KMS-11 (cell line): Measurements from ENCODE around the gene NDOR1.

Experiments
- H2AFZ ChIP-seq: fragments of 200-600 bp; sonication (generic); 2 replicates; pipeline ENCODE4 v1.6.1; 2016; ENCODE audit warnings: antibody characterized with exemption, mixed run types, low read depth
- H3K27ac ChIP-seq: fragments of 200-600 bp; sonication (generic); 2 replicates; pipeline ENCODE4 v1.6.1; 2016; ENCODE audit warnings: mild to moderate bottlenecking, mixed run types
- H3K27me3 ChIP-seq: fragments of 200-600 bp; sonication (generic); 2 replicates; pipeline ENCODE4 v1.6.1; 2017; ENCODE audit warnings: mild to moderate bottlenecking, low read depth, mixed run types, moderate library complexity; ENCODE audit not compliant: insufficient read depth
- H3K36me3 ChIP-seq: fragments of 200-600 bp; sonication (generic); 2 replicates; pipeline ENCODE4 v1.6.1; 2017; ENCODE audit warnings: mild to moderate bottlenecking, mixed run types; ENCODE audit not compliant: insufficient read depth
- H3K4me1 ChIP-seq: fragments of 200-600 bp; sonication (generic); 2 replicates; pipeline ENCODE4 v1.6.1; 2016; ENCODE audit warnings: mild to moderate bottlenecking, low read depth, mixed run types; ENCODE audit not compliant: poor library complexity, severe bottlenecking
- H3K4me2 ChIP-seq: fragments of 200-600 bp; sonication (generic); 2 replicates; pipeline ENCODE4 v1.7.0; 2016; ENCODE audit warnings: mild to moderate bottlenecking, mixed run types
- H3K4me3 ChIP-seq: fragments of 200-600 bp; sonication (generic); IDR thresholded peaks from 2 replicates; pipeline ENCODE4 v1.6.1; 2017; ENCODE audit warnings: low read depth, low read length, mixed read lengths; ENCODE audit not compliant: insufficient read depth
- H3K79me2 ChIP-seq: fragments of 200-600 bp; sonication (generic); 2 replicates; pipeline ENCODE4 v1.6.1; 2016; ENCODE audit warnings: low read depth, mixed run types; ENCODE audit not compliant: insufficient read depth
- H3K9ac ChIP-seq: fragments of 200-600 bp; sonication (generic); 2 replicates; pipeline ENCODE4 v1.6.1; 2016; ENCODE audit warnings: mild to moderate bottlenecking, mixed run types
- H4K20me1 ChIP-seq: fragments of 200-600 bp; sonication (generic); 2 replicates; pipeline ENCODE4 v1.6.1; 2016; ENCODE audit warnings: mild to moderate bottlenecking, mixed run types; ENCODE audit not compliant: insufficient read depth
- TF ChIP-seq, protein P1 (sequence below): fragments of 200-600 bp; sonication (generic); conservative IDR thresholded peaks from 2 replicates; pipeline ENCODE4 v1.6.1; 2017; ENCODE audit warnings: low read depth, mild to moderate bottlenecking, antibody characterized with exemption, low read length, moderate library complexity, mixed read lengths

The NDOR1 gene

DNA sequence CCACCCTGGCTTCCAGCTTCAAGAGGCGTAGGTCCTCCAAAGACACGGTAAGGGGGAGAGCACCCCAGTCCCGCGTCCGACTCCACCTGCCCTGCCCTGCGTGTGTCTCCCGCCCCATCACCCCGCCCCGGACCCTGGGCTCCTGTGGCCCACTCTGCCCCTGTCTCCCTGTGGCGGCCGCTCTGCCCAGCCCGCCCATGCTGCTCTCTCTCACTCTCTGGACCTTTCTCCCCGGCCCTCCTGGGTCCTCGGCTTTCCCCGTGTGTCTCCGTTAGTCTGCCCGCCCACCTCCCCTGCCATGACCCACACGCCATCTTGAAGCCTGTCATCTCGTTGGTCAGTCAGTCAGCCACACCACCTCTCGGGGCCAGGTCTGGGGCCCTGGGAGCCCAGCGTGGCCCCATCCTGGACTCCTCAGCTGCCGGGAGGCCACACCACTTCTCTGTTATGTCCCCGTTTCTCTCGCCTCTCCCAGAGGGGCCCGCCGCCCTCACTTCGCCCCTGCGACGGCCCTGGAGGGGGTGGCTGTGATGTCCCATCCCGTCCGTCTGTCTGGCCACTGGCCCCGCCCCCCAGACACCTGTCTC lies 40.2 kb upstream of the NDOR1 start:
- H3K79me2 ChIP-seq = no peaks in the 10 kb centered on the region
- H3K4me2 ChIP-seq = no peak overlapping the region
- H3K27me3 ChIP-seq = peaks cover 55% of the 10 kb centered on the region
- peaks cover 32% of the 10 kb centered on the region for H3K4me1 ChIP-seq
- H3K4me3 ChIP-seq = no peak overlapping the region
- H3K27ac ChIP-seq = no peak overlapping the region
- no peaks in the 10 kb centered on the region for H4K20me1 ChIP-seq
- H3K36me3 ChIP-seq = no peaks in the 10 kb centered on the region
- no peak overlapping the region for H2AFZ ChIP-seq
- TF ChIP-seq, protein P1, sequence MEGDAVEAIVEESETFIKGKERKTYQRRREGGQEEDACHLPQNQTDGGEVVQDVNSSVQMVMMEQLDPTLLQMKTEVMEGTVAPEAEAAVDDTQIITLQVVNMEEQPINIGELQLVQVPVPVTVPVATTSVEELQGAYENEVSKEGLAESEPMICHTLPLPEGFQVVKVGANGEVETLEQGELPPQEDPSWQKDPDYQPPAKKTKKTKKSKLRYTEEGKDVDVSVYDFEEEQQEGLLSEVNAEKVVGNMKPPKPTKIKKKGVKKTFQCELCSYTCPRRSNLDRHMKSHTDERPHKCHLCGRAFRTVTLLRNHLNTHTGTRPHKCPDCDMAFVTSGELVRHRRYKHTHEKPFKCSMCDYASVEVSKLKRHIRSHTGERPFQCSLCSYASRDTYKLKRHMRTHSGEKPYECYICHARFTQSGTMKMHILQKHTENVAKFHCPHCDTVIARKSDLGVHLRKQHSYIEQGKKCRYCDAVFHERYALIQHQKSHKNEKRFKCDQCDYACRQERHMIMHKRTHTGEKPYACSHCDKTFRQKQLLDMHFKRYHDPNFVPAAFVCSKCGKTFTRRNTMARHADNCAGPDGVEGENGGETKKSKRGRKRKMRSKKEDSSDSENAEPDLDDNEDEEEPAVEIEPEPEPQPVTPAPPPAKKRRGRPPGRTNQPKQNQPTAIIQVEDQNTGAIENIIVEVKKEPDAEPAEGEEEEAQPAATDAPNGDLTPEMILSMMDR = no peak
- H3K9ac ChIP-seq = no peak overlapping the region

DNA sequence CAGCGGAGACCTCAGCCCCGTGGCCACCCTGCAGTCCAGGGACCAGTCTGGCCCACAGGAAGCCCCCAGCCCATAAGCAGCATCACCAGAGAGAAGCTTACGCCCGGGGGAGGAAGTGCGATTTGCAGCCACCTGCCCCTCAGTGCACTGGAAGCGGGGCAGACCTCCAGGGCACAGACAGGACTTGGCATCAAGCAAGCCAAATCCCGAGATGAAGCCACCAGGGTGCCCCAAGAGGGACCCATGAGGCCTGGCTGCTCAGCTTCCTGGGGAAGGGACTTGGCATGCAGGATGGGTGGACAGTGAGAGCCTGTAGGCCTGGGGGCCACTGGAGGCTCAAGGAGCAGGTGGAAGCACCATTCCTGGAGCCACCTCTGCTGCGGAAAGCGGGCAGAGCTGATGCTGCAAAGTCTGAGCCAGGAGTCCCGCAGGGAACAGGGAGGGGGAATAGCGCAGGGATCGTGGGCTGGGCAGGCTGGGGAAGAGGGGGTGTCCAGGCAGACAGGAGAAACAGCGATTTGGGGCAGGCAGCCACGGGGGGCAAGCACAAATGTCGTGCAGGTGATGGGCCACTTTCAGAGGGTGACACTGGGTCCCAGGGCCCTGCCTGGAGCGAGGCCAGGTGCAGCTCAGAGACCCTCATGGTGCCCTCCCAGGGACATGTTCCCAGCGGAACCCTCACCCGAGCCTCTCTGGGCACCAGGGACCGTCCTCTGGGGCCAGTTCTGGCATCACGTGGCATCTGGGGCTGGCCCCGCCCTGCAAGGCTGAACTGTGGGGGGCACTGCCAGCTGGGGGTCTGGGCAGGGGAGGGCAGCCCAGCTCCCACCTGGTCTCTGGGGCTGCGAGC lies 38.9 kb upstream of the NDOR1 start:
- Histone ChIP-seq H3K27ac (no peak overlapping the region), H3K27me3 (peaks cover 55% of the 10 kb centered on the region), H4K20me1 (no peaks in the 10 kb centered on the region), H3K4me2 (no peak overlapping the region), H3K36me3 (no peaks in the 10 kb centered on the region), H2AFZ (no peak overlapping the region), H3K4me1 (peaks cover 38% of the 10 kb centered on the region), H3K79me2 (no peaks in the 10 kb centered on the region), H3K9ac (no peak overlapping the region), H3K4me3 (no peak overlapping the region)
- TF ChIP-seq, protein P1 = no peak

DNA sequence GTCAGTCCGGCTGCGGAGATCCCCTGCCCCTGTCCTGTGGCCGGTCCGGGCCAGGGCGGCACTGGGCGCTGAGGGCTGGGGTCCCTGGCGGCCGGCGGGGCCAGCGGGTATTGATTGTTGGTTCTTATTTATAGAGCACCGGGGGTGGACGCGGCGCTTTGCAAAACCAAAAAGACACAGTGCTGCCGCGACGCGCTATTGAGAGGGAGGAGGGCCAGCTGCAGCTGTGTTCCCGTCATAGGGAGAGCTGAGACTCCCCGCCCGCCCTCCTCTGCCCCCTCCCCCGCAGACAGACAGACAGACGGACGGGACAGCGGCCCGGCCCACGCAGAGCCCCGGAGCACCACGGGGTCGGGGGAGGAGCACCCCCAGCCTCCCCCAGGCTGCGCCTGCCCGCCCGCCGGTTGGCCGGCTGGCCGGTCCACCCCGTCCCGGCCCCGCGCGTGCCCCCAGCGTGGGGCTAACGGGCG lies 38.2 kb upstream of the NDOR1 start:
- Histone ChIP-seq H3K27ac (no peak overlapping the region), H3K79me2 (no peaks in the 10 kb centered on the region), H3K4me2 (no peak overlapping the region), H3K4me3 (no peak overlapping the region), H4K20me1 (no peaks in the 10 kb centered on the region), H2AFZ (no peak overlapping the region), H3K27me3 (peaks cover 53% of the 10 kb centered on the region), H3K4me1 (peaks cover 40% of the 10 kb centered on the region), H3K9ac (no peak overlapping the region), H3K36me3 (no peaks in the 10 kb centered on the region)
- TF ChIP-seq, protein P1 = no peak

DNA sequence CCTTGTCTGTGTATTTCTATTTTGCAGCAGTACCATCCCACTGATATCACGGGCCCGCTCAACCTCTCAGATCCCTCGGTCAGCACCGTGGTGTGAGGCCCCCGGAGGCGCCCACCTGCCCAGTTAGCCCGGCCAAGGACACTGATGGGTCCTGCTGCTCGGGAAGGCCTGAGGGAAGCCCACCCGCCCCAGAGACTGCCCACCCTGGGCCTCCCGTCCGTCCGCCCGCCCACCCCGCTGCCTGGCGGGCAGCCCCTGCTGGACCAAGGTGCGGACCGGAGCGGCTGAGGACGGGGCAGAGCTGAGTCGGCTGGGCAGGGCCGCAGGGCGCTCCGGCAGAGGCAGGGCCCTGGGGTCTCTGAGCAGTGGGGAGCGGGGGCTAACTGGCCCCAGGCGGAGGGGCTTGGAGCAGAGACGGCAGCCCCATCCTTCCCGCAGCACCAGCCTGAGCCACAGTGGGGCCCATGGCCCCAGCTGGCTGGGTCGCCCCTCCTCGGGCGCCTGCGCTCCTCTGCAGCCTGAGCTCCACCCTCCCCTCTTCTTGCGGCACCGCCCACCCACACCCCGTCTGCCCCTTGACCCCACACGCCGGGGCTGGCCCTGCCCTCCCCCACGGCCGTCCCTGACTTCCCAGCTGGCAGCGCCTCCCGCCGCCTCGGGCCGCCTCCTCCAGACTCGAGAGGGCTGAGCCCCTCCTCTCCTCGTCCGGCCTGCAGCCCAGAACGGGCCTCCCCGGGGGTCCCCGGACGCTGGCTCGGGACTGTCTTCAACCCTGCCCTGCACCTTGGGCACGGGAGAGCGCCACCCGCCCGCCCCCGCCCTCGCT lies 37.5 kb upstream of the NDOR1 start:
- H3K27ac ChIP-seq = no peak overlapping the region
- peaks cover 44% of the 10 kb centered on the region for H3K4me1 ChIP-seq
- TF ChIP-seq, protein P1 = no peak
- H2AFZ ChIP-seq = no peak overlapping the region
- H3K4me3 ChIP-seq = no peak overlapping the region
- no peaks in the 10 kb centered on the region for H3K79me2 ChIP-seq
- peaks cover 49% of the 10 kb centered on the region for H3K27me3 ChIP-seq
- H3K4me2 ChIP-seq = no peak overlapping the region
- H3K36me3 ChIP-seq = no peaks in the 10 kb centered on the region
- no peak overlapping the region for H3K9ac ChIP-seq
- H4K20me1 ChIP-seq = no peaks in the 10 kb centered on the region
